Mesendoderm (in vitro differentiated cells): Measurements from ENCODE around the gene PEF1.

Experiments used
- DNase-seq: peaks from one replicate; pipeline ENCODE4 v3.0.0; 2013
- H2AK5ac ChIP-seq: 2 replicates; pipeline ENCODE4 v1.6.1; 2013; ENCODE audit warnings: low read length, inconsistent platforms
- H2BK120ac ChIP-seq: 2 replicates; pipeline ENCODE4 v1.6.1; 2013; ENCODE audit warnings: low read depth, mild to moderate bottlenecking, low read length, moderate library complexity, mixed read lengths
- H2BK15ac ChIP-seq: replicated peaks from 2 replicates; pipeline ENCODE4 v1.6.1; 2013; ENCODE audit warnings: low read depth, mild to moderate bottlenecking, moderate library complexity
- H2BK5ac ChIP-seq: 2 replicates; pipeline ENCODE4 v1.6.1; 2013; ENCODE audit warnings: low read length, inconsistent platforms
- H3K18ac ChIP-seq: 2 replicates; pipeline ENCODE4 v1.6.1; 2013; ENCODE audit warnings: mild to moderate bottlenecking, low read length, mixed read lengths
- H3K23ac ChIP-seq: one replicate; pipeline ENCODE4 v1.6.1; 2013; ENCODE audit warnings: low read length
- H3K27ac ChIP-seq: 2 replicates; pipeline ENCODE4 v1.5.1; 2013; ENCODE audit warnings: low read depth, mild to moderate bottlenecking, inconsistent platforms, low read length, moderate library complexity
- H3K27me3 ChIP-seq: 2 replicates; pipeline ENCODE4 v1.6.1; 2013; ENCODE audit warnings: low read length, control low read depth, mild to moderate bottlenecking, inconsistent platforms; ENCODE audit not compliant: insufficient read depth, poor library complexity
- H3K36me3 ChIP-seq: 2 replicates; pipeline ENCODE4 v1.6.1; 2013; ENCODE audit warnings: low read length, inconsistent platforms; ENCODE audit not compliant: control insufficient read depth, insufficient read depth
- H3K4ac ChIP-seq: one replicate; pipeline ENCODE4 v1.6.1; 2013; ENCODE audit warnings: low read depth, mild to moderate bottlenecking, low read length, moderate library complexity
- H3K4me1 ChIP-seq: 2 replicates; pipeline ENCODE4 v1.6.1; 2013; ENCODE audit warnings: low read depth, low read length, inconsistent platforms; ENCODE audit not compliant: control insufficient read depth
- H3K4me2 ChIP-seq: 2 replicates; pipeline ENCODE4 v1.6.1; 2013; ENCODE audit warnings: low read length
- H3K4me3 ChIP-seq: 2 replicates; pipeline ENCODE4 v1.5.1; 2013; ENCODE audit warnings: mild to moderate bottlenecking, low read length
- H3K56ac ChIP-seq: one replicate; pipeline ENCODE4 v1.6.1; 2013; ENCODE audit warnings: low read length
- H3K79me1 ChIP-seq: 2 replicates; pipeline ENCODE4 v1.6.1; 2013; ENCODE audit warnings: low read length, inconsistent platforms
- H3K79me2 ChIP-seq: 2 replicates; pipeline ENCODE4 v1.6.1; 2013; ENCODE audit warnings: mild to moderate bottlenecking, low read length; ENCODE audit not compliant: control insufficient read depth, insufficient read depth
- H3K9ac ChIP-seq: 2 replicates; pipeline ENCODE4 v1.6.1; 2013; ENCODE audit warnings: low read length, inconsistent platforms
- H4K5ac ChIP-seq: one replicate; pipeline ENCODE4 v1.6.1; 2013; ENCODE audit warnings: low read length
- H4K8ac ChIP-seq: one replicate; pipeline ENCODE4 v1.6.1; 2013; ENCODE audit warnings: low read depth, mild to moderate bottlenecking, control low read depth, low read length, moderate library complexity
- WGBS: extraction: QIAGEN DNeasy Blood & Tissue Kit; methylation state at CpG from one replicate; pipeline ENCODE4 v1.1.7; 2013; ENCODE audit warnings: low lambda C conversion rate, missing lambda C conversion rate; ENCODE audit not compliant: insufficient coverage; ENCODE audit errors: extremely low coverage; 5-methylcytosine and 5-hydroxymethylcytosine counted together

Gene PEF1

GRCh38 chr1:31675161-31675560 is 30.5 kb upstream of the PEF1 start:
- Histone ChIP-seq H3K4me3 (no peak overlapping the region), H3K4me1 (no peaks in the 10 kb centered on the region), H3K23ac (no peak overlapping the region), H3K27me3 (no peaks in the 10 kb centered on the region), H3K18ac (no peak overlapping the region), H4K8ac (no peak overlapping the region), H2BK15ac (no peak overlapping the region), H4K5ac (no peak overlapping the region), H3K36me3 (no peaks in the 10 kb centered on the region), H3K9ac (no peak overlapping the region), H2AK5ac (no peak overlapping the region), H2BK120ac (no peak overlapping the region), H3K56ac (no peak overlapping the region), H3K27ac (no peak overlapping the region), H2BK5ac (no peak overlapping the region), H3K79me1 (no peaks in the 10 kb centered on the region), H3K4me2 (no peak overlapping the region), H3K79me2 (no peaks in the 10 kb centered on the region), H3K4ac (no peak overlapping the region)
- WGBS = no CpG with 5 or more reads among the region's 7 CpGs
- DNase-seq = no peak

DNA sequence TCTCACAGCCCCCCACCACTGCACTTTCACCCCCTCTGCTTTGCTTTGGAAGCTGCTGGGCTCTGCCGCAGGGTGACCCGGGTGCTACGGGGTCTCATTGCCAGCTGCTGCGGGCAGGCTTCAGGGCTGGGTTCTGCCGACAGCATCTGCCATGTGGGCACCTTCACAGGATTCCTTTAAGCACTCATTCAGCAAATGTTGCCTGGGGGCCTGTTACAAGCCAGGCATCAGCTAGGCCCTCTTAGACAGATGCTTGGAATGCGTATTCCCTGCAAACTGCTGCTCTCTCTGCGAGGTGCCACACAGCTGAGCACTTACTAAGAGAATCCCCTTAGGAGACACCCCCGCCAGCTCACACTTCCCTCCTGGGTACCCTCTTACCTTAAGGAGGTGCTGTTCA is 29.9 kb upstream of the PEF1 start:
- no peak overlapping the region for H4K8ac ChIP-seq
- no peak overlapping the region for H3K23ac ChIP-seq
- no peaks in the 10 kb centered on the region for H3K27me3 ChIP-seq
- no peak overlapping the region for H3K18ac ChIP-seq
- peak; percentile 62 for DNase-seq
- no CpG with 5 or more reads among the region's 8 CpGs for WGBS
- H3K4me2 ChIP-seq = no peak overlapping the region
- no peak overlapping the region for H2AK5ac ChIP-seq
- H3K56ac ChIP-seq = no peak overlapping the region
- no peaks in the 10 kb centered on the region for H3K4me1 ChIP-seq
- H3K79me2 ChIP-seq = no peaks in the 10 kb centered on the region
- no peak overlapping the region for H3K27ac ChIP-seq
- H4K5ac ChIP-seq = no peak overlapping the region
- no peaks in the 10 kb centered on the region for H3K36me3 ChIP-seq
- no peak overlapping the region for H3K4ac ChIP-seq
- no peaks in the 10 kb centered on the region for H3K79me1 ChIP-seq
- no peak overlapping the region for H3K9ac ChIP-seq
- no peak overlapping the region for H2BK5ac ChIP-seq
- H2BK120ac ChIP-seq = no peak overlapping the region
- H3K4me3 ChIP-seq = no peak overlapping the region
- H2BK15ac ChIP-seq = no peak overlapping the region

DNA sequence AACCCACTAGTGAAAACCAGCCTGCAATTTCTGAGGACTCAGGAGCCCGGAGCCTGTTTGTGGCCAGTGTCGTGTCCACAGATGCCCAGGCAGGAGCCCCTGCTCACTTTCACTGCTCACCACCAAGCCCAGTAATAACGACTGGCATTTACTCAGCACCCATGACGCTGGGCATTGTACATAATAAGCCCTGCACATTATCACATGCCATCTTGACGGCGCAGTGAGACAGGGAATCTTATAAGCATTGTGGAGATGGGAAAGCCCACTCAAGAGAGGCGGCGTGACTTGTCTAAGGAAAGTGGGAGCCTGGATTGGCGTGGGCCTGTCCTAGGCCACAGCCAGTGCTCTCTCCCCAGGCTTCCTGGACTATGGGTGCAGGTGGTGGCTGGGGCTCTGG is 28.8 kb upstream of the PEF1 start:
- H3K23ac ChIP-seq = no peak overlapping the region
- H2BK5ac ChIP-seq = no peak overlapping the region
- no peaks in the 10 kb centered on the region for H3K79me1 ChIP-seq
- no peak overlapping the region for H3K56ac ChIP-seq
- H4K5ac ChIP-seq = no peak overlapping the region
- no peaks in the 10 kb centered on the region for H3K79me2 ChIP-seq
- H3K36me3 ChIP-seq = no peaks in the 10 kb centered on the region
- H2BK120ac ChIP-seq = no peak overlapping the region
- H2AK5ac ChIP-seq = no peak overlapping the region
- H3K18ac ChIP-seq = no peak overlapping the region
- no peak overlapping the region for H3K9ac ChIP-seq
- H3K27ac ChIP-seq = no peak overlapping the region
- no peaks in the 10 kb centered on the region for H3K4me1 ChIP-seq
- WGBS = no CpG with 5 or more reads among the region's 9 CpGs
- no peak overlapping the region for H3K4me2 ChIP-seq
- DNase-seq = no peak
- H2BK15ac ChIP-seq = no peak overlapping the region
- no peak overlapping the region for H4K8ac ChIP-seq
- no peak overlapping the region for H3K4me3 ChIP-seq
- no peak overlapping the region for H3K4ac ChIP-seq
- H3K27me3 ChIP-seq = no peaks in the 10 kb centered on the region

- no peak overlapping the region for H3K27ac ChIP-seq
- no peak overlapping the region for H3K23ac ChIP-seq
- no peaks in the 10 kb centered on the region for H3K79me2 ChIP-seq
- no peaks in the 10 kb centered on the region for H3K27me3 ChIP-seq
- no peak overlapping the region for H3K4ac ChIP-seq
- no peak overlapping the region for H3K18ac ChIP-seq
- no peaks in the 10 kb centered on the region for H3K36me3 ChIP-seq
- WGBS = no CpG with 5 or more reads among the region's 13 CpGs
- H3K4me2 ChIP-seq = no peak overlapping the region
- no peak overlapping the region for H4K8ac ChIP-seq
- no peak overlapping the region for H4K5ac ChIP-seq
- H2AK5ac ChIP-seq = no peak overlapping the region
- H3K4me1 ChIP-seq = no peaks in the 10 kb centered on the region
- H2BK15ac ChIP-seq = no peak overlapping the region
- H3K4me3 ChIP-seq = no peak overlapping the region
- no peak for DNase-seq
- H3K79me1 ChIP-seq = no peaks in the 10 kb centered on the region
- H3K9ac ChIP-seq = no peak overlapping the region
- H2BK5ac ChIP-seq = no peak overlapping the region
- no peak overlapping the region for H3K56ac ChIP-seq
- no peak overlapping the region for H2BK120ac ChIP-seq
Measured at GRCh38 chr1:31672986-31673385, 28.3 kb upstream of the PEF1 start.

- no peaks in the 10 kb centered on the region for H3K79me1 ChIP-seq
- no peak overlapping the region for H3K23ac ChIP-seq
- no peak overlapping the region for H3K56ac ChIP-seq
- no peak overlapping the region for H3K4me3 ChIP-seq
- no peak overlapping the region for H2BK15ac ChIP-seq
- no peaks in the 10 kb centered on the region for H3K36me3 ChIP-seq
- no peak overlapping the region for H4K5ac ChIP-seq
- no peak overlapping the region for H3K4ac ChIP-seq
- no peak overlapping the region for H3K9ac ChIP-seq
- H3K4me1 ChIP-seq = no peaks in the 10 kb centered on the region
- no peak overlapping the region for H3K27ac ChIP-seq
- DNase-seq = no peak
- no peaks in the 10 kb centered on the region for H3K27me3 ChIP-seq
- H2BK5ac ChIP-seq = no peak overlapping the region
- no peak overlapping the region for H2BK120ac ChIP-seq
- no peaks in the 10 kb centered on the region for H3K79me2 ChIP-seq
- no peak overlapping the region for H2AK5ac ChIP-seq
- no CpG with 5 or more reads among the region's 8 CpGs for WGBS
- H3K18ac ChIP-seq = no peak overlapping the region
- no peak overlapping the region for H3K4me2 ChIP-seq
- H4K8ac ChIP-seq = no peak overlapping the region
Measured at GRCh38 chr1:31671561-31672201, 27.0 kb upstream of the PEF1 start.

DNA sequence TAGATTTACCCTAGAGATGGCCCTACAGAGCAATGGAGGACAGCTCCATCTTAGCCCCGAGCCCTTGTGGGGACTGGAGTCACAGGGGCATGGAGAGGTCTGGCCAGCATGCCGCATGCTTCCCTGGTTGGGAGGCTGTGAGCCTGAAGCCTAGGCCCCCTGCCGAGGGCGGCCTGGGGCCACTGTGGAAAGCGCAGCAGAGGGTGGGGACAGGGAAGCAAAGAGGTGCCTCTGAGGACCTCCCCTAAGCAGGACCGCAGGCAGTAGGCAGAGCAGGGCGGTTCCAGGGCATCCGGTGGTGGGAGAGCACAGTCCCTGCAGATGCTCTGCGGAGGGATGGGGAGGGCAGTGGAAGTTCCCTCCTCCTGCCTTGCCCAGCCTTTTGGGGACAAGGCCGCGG is 26.5 kb upstream of the PEF1 start:
- Histone ChIP-seq H3K23ac (no peak overlapping the region), H3K27me3 (no peaks in the 10 kb centered on the region)

More for the DNA sequence above, 26.5 kb upstream of the PEF1 start:
- no peak overlapping the region for H3K4ac ChIP-seq
- no peaks in the 10 kb centered on the region for H3K79me2 ChIP-seq
- no peak overlapping the region for H3K18ac ChIP-seq
- no peak overlapping the region for H3K4me2 ChIP-seq
- H3K4me1 ChIP-seq = no peaks in the 10 kb centered on the region
- no peak overlapping the region for H2BK15ac ChIP-seq
- no peak overlapping the region for H3K56ac ChIP-seq
- H3K9ac ChIP-seq = no peak overlapping the region
- no peak overlapping the region for H4K8ac ChIP-seq
- H3K27ac ChIP-seq = no peak overlapping the region
- no peaks in the 10 kb centered on the region for H3K36me3 ChIP-seq
- no peaks in the 10 kb centered on the region for H3K79me1 ChIP-seq
- H3K4me3 ChIP-seq = no peak overlapping the region
- H4K5ac ChIP-seq = no peak overlapping the region
- no peak overlapping the region for H2AK5ac ChIP-seq
- no CpG with 5 or more reads among the region's 11 CpGs for WGBS
- no peak for DNase-seq
- H2BK120ac ChIP-seq = no peak overlapping the region
- H2BK5ac ChIP-seq = no peak overlapping the region
